GM12801 (cell line): Measurements from ENCODE around the gene PEX26.

Experiments used
- TF ChIP-seq, protein P1 (sequence below): IDR thresholded peaks from one replicate; pipeline ENCODE4 v1.5.1; 2011; ENCODE audit warnings: control low read depth; ENCODE audit not compliant: insufficient read length; ENCODE audit errors: extremely low read depth

The PEX26 gene

DNA sequence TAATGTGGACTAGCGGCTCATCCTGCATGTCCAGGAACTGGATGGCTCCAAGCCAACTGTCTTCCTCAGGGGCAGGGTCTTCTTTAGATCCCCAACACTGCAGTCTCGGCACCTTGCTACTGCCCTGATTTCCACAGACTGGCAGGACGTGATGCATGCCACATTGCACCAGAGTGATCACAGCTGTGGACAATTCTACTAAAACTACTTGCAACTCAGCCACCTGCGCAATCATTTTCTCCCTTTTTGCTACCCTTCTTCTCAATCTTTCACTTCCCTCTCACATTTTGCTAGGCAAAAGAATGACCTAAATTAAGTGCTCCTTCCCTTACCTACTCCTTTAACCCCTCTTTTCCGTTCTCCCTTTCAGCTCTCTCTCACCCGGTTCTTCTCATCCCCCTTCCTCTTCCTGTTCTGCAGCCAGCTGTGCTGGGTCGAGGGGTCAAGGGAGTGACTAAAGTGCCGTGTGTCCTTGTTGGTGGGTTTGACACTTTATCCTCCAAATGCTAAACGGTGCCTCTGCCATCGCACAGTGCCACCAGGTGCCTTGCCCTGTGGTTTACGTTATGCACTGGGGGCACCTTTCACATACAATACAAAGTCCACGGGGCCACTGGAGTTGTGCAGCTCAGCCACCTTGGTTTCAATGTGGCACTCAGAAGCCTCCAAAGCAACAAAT is 11.5 kb upstream of the PEX26 start:
- TF ChIP-seq, protein P1, sequence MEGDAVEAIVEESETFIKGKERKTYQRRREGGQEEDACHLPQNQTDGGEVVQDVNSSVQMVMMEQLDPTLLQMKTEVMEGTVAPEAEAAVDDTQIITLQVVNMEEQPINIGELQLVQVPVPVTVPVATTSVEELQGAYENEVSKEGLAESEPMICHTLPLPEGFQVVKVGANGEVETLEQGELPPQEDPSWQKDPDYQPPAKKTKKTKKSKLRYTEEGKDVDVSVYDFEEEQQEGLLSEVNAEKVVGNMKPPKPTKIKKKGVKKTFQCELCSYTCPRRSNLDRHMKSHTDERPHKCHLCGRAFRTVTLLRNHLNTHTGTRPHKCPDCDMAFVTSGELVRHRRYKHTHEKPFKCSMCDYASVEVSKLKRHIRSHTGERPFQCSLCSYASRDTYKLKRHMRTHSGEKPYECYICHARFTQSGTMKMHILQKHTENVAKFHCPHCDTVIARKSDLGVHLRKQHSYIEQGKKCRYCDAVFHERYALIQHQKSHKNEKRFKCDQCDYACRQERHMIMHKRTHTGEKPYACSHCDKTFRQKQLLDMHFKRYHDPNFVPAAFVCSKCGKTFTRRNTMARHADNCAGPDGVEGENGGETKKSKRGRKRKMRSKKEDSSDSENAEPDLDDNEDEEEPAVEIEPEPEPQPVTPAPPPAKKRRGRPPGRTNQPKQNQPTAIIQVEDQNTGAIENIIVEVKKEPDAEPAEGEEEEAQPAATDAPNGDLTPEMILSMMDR = no peak

DNA sequence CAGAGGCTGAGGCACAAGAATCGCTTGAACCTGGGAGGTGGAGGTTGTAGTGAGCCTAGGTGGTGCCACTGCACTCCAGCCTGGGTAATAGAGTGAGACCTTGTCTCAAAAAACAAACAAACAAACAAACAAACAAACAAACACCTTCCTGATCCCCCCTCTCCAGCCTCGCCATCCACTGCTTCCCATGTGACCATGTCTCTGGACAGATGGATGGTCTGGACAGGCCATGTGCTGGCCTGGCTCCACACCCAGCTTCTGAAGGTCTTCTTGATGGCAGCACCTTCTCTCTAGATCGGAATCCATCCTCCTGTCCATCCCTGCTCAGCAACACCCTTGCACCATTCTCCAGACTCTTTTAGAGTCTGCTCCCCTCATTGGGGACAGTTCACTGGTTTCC is 10.7 kb upstream of the PEX26 start:
- TF ChIP-seq, protein P1 = no peak

DNA sequence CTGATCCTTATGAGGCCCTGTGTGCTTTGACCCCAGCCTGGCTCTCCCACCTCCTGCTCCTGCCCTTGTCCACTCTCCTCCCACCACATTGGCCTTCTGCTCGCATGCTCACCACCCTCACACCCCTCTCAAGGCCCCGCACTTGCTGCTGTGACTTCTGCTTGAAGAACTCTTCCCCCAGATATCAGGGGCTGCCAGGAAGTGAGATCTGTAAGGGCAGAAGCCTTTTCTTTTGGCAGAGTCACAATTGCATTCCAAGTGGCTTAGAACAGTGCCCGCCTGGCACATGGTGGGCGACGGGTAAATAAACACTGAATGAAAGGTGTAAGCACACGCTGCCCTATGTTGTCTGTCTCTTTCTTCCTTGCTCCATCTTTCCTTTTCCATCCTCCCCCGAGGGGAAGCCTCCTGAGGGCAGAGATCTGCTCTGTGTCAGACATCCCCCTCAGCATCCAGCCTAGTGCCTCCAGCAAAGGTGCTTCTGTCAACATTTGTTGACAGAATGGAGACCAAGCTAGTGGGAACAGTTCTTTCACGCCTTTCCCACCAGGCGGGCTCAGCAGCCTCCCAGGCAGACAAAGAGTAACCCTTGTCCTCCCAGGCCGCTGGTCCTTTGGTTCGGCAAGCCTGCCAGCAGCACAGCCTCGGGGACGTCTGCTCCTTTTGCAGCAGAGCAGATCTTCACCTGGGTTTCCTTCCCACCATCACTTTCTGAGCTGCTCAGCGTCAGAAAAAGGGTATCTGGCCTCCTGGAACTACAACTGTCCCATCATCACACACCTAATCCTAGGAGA is 10.0 kb upstream of the PEX26 start:
- TF ChIP-seq, protein P1 = no peak

DNA sequence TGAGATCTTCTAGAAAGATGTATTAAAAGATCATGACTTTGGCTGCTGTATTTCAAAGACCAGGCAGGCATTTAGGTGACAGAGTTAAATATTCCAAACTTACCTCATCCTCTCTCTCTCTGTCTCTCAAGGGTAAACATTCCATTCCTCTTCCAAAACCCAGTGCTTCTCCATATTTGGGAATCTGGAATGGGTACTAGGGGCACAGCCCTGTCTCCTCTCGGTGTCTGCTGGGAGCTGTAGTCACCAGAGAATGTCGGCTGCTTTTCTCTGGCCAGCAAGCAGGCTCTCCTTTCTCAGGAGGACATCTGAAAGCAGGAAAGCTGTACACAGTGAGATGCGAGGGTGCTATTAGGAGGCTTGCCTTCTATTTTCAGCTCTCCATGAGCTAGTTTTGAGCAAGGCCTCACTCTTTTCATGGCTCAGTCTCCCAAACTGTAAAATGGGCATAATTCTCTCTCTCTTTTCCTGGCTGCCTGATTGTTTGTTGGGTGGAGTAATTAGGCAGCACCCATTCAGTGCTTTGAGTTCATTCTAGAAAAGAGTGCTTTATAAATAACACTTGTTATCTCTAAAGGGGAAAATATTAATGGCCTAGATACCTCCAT is 9.3 kb upstream of the PEX26 start:
- TF ChIP-seq, protein P1 = no peak

DNA sequence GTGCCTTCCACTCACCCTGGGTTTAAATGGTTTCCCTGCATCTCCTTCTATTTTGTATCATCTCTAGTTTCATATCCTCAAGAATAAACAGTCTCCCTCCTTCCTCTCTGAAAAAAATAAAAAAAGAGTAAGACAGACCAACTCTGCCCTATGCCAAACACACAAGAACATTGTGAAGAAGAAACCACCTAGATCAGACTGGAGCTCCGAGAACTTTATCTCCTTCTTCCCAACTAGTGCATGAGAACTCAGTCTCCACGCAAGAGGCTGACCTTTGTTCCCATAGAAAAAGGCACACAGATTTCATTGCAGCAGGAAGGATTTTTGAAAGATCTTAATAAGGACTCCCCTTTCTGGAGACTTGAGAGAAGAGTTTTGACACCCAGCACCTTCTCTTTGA is 8.7 kb upstream of the PEX26 start:
- TF ChIP-seq, protein P1 = no peak

DNA sequence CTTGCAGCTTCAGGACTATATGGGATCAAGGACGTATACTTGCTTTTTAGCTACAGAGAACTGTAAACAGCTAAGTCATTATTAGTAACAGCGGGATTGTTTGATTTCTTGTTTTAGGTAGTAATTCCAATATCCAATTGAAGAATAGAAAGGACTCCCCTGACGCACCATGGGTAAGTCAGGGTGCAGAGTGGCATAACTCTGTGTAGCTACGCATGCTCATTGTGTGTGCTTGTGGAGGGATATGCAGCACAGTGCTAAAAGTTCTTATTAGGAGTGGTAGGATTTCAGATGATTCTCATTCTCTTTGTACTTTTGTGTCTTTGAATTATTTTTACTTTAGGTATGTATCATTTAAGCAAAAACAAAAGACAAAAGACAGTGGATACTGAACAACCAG is 7.7 kb upstream of the PEX26 start:
- TF ChIP-seq, protein P1 = no peak

DNA sequence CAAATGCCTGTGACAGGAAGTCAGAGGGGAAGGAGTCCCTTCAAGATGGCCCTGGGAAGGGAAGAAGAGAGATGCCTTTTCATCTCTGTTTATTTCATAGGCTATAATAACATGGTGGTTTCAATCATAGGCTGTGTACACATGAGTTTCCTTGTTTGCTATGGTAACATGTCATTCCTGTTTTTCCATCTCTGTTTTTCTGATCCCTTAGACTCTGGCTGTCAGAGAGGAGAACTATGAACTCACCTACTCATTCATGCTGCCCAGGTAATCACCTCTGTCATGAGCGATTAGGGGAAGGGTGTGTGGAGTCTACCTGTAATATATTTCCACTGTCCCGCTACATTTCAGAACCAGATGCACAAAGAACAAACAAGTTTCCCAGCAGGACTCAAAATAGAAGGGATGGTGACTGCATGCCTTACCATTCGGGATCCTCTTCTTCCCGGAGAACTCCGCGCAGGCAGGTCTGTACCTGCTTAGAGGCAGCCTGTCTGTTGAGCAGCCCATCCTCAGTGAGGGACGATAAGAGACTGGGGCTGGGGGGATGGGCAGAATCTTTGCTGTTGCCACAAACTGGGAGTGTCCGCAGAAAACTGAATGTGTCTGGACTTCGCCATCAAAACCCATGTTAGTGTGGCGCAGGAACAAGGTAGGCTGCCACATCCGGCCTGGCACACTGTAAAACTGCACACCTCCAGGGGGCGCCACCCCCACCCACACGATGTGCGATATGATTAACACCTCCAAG is 7.1 kb upstream of the PEX26 start:
- TF ChIP-seq, protein P1 = no peak
